ENCODE data around the gene TP53AIP1. TPM values are rescaled to one million over a fixed set of nuclear protein-coding genes. Genes with fewer than 3 reads are reported as not detected.
A peak's percentile ranks its signal among the peaks of the same experiment; 100 is the strongest.

TP53AIP1 gene, protein sequence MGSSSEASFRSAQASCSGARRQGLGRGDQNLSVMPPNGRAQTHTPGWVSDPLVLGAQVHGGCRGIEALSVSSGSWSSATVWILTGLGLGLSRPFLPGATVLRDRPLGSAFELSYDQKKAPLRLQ
- 0.05 TPM in 1 of 2 replicates, not detected in the other for total RNA-seq
- polyA plus RNA-seq (2012): 0.06 TPM

DNA sequence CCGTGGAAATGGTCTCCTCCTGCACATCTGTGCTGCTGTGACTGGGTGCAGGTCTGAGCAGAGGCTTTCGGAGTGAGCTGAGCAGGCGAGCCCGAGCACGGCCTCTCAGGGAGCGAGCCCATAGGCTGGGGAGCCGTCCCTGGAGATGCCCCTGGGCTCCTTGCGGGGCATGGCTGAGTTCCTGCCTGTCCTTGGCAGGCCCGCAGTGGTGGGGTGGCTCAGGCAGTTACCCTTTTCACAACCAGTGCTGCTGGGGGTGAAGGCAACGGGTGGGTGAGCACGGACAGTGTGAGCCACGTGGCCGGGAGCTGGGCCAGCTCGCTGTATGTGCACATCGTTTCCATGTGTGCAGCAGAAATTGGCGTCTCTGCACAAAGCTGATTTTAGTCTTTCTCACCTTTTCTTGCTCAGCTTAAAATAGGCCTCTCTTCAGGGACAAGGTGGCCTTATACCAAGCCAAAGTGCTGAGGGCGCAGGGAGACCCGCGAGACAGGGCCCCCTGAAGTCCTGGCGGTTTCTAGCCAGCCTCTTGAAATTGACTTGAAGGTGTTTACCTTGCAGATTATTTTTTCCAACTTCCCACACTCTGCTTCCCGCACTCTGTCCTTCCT, at the start of gene TP53AIP1:
TP53AIP1 (minus strand) TSS at position 55 of the 611 bp plus-strand sequence. CDS start 5,053 bp downstream, outside the sequence.
- DNase-seq (ENCODE audit: low read depth): no peak

DNA sequence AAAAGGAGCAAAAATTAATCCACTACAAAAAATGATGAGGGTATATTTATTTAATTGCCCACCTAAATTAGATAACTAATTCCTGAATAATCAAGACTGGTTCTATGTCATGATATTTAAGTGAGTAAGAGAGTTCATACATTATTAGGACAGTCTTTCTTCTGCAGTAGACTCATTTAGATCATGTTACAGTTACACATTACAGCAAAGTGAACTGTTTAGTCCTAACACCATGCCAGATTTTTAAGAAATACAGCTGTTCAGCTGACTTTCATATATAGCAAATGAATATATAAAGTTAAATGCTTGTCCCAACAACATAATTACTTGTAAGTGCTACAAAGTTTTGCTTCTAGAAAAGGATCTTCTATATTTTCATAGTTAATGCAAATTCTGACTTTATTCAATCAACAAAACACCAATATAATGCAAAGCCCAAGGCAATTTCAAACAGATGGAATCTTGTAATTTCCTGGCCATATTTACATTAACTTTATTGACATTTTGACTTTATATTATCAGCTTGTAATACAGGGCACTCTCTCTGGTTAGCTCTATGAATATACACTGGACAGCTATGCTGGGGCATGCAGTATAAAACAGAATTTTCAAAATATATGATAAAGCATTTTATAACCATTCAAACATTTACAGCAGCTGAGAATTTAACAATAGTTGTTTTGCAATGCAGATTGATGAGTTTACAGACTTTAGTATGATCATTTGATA, 45.7 kb upstream of the TP53AIP1 start:
- no peak for DNase-seq (ENCODE audit: low read depth)

DNA sequence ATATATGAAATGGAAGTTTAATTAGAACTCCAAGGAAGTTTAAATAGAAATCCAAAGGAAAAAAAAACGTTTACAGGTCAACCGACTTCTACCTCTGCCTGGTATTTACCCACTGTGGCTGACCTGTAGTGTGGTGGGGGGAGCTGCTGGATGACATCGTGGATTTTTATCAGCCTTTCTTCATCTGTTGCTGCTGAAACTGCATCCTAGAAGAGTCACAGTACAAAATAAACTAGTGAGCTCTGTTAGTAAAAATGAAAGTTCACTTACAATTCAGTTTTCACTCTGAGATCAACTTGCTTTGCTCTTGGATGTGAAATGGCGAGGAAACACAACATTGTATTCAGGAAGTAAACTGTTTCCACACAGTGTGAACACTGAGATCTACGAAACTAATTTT, 43.2 kb upstream of the TP53AIP1 start:
- no peak for DNase-seq (ENCODE audit: low read depth)

DNA sequence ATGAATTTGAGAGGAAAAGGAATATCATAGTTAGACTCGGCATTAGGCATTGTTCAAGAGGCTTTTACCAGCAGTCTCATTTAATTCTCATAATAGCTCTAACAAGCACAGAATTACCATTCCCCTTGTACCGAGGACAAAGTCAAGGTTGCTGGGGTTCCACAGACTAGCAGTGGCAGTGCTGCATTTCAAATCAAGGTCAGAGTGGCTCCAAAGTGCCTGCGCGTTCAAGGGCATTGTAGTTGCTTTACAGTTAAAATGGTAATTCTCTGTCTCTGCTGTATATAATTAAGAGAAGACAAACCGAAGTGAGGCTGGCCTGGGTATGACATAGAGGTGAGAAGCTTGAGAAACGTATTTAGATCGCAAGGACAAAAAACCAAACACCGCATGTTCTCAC, 40.4 kb upstream of the TP53AIP1 start:
- no peak for DNase-seq (ENCODE audit: low read depth)

DNA sequence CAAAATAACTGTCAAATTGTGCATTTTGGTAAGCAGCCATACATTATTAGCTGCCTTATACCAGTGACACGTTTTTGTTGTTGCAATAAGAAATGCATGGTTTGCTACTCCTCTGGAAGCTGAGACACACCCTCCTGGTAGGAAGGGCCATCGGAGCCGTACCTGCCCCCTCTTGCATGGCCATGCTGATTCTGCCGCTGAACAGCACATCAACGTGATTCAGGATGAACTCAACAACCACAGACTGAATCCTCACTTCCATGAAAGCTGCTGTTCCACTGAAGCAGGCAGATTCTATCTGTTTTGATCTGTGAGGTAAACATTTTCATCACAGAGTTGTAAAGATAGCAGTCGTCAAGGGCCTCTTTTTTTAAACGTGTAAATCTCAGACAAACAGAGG, 38.6 kb upstream of the TP53AIP1 start:
- DNase-seq (ENCODE audit: low read depth): no peak

DNA sequence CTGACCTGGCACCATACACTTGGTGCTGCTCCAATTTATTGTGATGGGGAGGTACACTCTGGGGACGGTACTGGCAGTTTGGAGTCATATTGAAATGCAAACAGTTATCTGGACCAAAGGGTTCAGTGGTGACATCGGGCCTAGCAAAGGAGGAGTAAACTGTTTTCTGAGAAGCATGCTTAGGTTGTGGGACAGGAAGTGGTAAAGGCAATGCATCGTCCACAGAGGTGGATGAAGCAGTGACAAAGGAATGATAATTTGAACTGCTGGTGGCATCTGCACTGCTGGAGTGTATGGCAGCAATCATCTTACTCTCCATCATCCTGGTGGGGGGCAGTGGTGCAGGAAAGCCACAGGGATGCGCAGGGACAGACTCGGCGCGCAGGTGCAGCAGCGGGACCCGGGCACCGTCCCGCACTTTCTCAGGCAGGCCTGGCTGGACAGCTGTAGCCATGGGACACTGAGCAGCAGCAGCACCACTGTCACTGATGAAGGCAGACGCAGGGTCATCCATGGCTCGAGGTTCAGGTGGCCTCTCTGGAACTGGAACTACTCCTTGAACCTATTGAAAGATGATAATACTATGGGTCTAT, 28.0 kb upstream of the TP53AIP1 start:
- no peak for DNase-seq (ENCODE audit: low read depth)

DNA sequence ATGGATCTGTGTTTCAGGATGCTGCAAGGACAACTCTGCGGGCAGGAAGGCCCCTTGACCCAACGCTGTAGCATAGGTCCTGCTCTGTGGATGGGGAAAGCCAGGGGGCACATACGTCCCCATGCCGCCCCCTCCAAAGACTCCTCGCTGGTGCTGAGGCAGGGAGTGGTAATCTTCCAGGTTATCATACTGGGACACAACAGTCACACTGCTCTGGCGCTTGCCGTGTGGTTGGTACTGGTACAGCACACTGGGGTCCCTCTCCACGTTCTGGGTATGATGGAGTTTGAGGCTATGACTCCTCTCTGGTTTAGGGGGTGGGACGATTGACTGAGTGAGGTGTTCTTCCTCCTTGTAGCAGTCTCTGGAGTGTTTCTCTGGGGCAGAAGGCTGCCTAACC, 26.2 kb upstream of the TP53AIP1 start:
- DNase-seq (ENCODE audit: low read depth): no peak

DNA sequence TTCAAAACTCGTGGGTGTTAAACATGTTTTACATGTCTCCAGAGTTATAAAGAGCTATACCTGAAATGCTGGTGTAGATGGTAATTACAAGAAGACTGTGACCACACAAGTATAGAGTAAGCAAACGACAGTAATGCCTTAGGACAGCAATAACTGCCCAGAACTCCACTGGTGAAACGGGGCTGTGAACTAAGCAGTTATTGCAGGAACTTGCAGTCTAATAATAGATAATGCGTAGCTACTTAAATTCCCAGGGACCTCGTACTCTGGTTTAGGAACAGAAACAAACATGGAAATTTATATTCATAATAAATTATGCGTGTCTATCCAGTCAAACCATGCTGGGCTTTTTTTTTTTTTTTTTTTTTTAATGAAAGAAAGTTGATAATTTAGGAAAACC, 24.9 kb upstream of the TP53AIP1 start:
- no peak for DNase-seq (ENCODE audit: low read depth)

DNA sequence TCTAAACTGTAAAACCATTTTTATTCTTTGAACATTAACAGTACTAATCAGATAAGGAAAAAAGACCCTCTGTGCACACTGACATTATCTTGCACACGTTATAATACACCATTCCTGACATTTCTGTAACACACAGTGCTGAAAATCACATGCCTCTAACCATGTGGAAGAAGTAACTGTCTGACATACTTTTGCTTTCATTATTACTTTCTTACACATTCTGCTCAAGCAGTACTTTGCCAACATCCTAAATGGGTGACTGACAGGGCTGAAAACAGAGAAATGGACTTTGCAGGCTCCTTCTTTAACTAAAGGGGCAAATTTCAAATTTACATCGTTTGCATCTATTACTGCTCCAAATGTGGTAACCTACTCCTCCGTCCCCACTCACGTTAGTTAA, 22.8 kb upstream of the TP53AIP1 start:
- DNase-seq (ENCODE audit: low read depth): no peak

DNA sequence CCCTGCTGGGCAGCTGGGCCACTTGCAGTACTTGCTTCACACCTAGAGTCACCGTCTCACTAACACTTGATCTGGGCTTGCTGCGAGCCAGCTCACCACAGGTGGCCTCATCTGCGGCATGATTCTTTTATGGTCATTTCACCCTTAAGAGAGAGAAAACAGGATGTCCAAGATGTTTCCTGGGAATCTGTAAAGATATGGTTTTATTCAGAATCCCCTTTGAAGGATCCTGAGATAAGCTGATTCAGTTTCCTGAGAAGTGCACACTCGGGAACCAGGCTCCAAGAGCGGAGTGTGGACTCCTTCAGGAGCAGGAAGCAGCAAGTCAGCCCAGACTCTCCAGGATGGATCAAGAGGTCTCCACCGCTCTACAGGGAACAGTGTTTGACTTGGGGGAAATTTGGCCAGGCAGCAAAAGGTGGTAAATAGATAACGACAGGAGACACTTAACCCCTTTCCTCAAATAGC, 21.8 kb upstream of the TP53AIP1 start:
- no peak for DNase-seq (ENCODE audit: low read depth)

DNA sequence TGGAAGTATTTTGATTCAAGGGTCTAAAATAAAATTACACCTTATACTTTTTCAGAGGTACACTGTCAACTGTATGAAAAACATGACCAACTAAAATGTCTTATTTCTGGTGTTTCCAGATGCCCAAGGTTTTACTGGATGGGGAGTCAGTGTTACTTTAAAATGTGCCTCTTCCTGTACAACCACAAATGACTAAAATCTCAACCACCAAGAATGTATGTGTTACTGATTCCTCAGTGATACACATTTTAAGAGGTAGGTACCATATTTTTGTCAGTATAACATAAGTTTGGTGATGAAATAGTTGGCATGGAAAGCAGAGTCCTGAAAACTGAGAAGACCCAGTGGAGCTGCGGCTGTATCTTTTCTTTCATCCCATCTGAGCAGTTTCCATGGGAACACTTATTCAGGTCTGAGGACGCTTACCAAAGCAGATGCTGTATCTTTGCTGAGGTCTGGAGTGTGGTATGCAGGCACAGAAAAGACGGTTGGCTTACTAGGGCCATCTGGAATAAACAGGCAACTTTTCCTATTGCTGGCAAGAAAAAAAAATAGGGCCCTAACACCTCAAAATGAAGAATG, 21.2 kb upstream of the TP53AIP1 start:
- no peak for DNase-seq (ENCODE audit: low read depth)

DNA sequence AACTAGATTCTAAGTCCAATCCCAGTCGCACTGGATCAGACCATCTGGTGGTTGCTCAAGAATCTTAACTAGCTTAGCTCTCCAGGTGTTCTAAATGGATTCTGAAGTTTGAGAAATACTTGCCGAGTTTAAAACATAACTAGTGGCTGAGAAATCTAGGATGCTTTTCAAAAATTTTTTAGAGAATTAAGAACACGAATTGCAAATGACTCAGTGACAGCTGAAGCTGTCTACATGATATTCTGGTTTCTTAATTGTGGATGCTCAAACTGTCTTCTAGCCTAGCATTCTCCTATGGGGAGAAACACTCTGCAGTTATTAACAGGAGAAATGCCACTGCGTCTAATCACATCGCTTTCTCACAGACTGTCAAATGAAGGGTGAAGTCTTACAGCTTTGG, 20.2 kb upstream of the TP53AIP1 start:
- DNase-seq (ENCODE audit: low read depth): peak; percentile 13

DNA sequence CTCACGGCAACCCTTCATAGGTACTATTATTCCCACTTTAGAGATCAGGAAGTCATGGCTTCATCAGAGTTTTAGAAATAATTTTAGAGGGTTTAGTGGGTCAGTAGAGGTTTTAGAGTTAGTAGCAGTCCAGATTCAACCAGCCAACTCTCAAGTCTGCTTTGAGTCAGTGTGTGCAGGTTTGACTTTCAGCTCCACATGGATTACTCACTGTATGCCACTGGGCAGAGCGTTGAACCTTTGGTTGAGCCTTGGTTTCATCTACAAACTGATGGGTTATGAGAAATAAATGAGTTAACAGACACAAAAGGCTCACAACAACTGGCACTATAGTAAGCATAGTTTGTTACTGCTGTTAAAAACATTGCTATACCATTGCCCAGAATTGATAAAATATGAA, 19.0 kb upstream of the TP53AIP1 start:
- no peak for DNase-seq (ENCODE audit: low read depth)

DNA sequence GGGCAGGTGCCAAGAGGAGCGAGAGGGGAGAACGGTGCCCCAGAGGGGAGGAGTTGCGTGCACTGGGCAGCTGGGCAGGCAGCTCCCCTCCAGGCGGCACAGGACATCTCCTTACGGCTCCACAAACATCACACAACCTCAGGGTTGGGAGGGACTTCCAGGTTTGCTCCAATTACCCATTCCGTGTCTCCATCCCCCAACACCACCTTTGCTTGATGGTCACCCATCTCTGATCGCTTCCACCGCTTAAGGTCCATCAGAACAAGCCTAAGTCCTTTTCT, 14.5 kb upstream of the TP53AIP1 start:
- no peak for DNase-seq (ENCODE audit: low read depth)

DNA sequence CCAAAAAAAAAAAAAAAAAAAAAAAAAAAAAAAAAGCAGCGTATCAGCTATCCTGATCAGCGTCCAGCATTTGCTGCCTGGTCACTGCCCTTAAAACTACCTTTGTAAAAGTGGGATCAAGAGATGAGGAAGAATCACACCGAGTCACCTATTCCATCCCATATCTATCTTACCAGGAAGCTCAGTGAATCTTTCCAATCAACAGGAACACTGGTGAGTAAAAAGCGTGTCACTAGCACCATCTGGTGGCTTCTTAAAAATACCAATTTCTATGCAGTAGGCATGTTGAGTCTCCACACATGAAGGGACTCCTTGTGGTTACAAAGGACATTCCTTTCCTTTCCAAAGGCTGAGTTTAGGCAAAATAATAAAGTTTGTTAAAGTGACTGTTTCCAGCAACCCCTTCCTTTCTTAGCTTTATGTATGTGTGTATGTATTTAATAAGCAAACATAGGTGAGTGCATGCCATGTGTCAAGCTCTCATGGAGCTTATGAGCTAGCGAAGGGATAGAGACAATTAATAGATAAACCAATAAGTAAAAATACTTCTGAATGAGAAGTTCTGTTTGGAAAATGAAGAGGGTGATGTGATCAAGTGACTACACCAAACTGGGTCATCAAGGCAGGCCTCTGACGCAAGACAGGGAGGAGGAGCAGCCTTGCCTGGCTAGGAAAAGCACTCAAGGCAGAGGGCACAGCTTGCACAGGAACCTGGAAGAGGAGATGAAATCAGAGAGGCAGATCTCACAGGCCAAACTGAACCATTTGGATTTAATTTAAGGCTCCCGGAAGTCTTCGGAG, 13.9 kb upstream of the TP53AIP1 start:
- DNase-seq (ENCODE audit: low read depth): peak; percentile 79

DNA sequence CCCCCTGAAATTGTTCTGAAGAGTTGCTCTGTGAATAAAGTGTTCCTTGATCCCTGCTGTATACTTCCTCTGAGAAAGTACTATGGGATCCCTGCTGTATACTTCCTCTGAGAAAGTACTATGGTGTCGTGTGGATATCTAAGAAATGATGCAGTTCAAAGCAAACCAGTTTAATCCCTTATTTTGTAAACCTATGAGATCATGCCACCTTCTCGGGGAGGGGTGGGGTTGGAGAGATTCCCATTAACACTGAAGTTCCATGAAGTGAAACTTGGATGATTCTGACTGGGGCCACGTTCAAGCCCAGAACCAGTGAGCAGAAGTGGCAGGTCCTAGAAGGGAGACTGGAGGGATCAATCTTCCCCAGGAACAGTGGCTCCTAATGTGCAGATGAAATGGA, 13.0 kb upstream of the TP53AIP1 start:
- no peak for DNase-seq (ENCODE audit: low read depth)

DNA sequence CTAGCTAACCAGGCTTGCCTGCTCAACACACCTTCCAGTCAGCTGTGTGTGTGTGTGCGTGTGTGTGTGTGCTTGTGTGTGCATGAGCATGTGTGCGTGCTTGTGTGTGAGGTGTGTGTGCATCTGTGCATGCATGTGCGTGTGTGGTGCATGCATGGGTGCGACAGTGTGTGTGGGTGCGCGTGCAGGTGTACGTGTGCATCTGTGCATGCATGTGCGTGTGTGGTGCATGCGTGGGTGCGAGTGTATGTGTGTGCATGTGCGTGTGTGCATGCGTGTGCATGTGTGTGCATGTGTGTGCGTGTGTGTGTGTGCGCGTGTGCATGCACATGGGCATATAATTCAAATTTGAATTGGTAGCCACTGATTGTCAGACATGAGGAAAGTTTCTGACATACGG, 10.5 kb upstream of the TP53AIP1 start:
- no peak for DNase-seq (ENCODE audit: low read depth)

DNA sequence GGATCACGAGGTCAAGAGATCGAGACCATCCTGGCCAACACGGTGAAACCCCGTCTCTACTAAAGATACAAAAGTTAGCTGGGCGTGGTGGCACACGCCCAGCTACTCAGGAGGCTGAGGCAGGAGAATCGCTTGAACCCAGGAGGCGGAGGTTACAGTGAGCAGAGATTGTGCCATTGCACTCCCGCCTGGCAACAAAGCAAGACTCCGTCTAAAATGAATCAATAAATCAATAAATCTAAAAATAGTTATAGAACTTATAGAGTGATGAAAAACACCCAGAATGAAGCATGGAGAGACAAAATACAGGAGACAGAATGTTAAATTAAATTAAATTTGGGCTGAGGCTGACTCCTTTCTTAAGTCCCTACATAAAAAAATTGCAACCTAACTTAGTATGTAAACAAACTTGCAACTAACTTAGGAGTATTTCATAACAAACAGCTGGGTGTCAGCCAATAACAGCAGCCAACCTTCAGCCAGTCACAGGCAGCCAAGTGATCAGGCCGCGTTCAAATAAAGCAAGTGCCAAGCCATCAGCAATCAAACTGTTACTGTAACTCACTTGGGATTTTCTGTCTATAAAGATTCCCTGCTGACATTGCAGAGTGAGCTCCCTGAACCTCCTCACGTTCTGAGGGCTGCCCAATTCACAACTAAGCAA, 7.3 kb upstream of the TP53AIP1 start:
- DNase-seq (ENCODE audit: low read depth): no peak

DNA sequence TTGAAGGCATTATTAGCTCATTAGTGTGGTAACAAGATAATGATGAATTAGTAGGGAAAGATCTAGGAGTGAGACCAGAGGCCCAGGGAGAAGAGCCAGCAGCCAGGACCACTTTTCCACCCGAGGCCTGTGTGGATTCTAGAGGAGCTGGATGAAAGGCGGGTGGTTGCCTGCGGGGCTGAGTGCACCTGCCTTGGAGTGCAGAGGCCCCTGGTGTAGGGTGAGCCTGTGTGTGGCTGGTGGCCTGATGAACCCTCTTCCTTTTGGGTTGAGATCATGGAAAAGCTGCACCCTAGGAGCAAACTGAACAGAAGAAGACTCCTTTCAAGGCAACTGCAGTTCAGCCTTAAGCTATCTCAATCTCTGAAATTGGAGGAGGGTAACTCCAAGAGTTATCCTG, 5.9 kb upstream of the TP53AIP1 start:
- DNase-seq (ENCODE audit: low read depth): peak; percentile 21

DNA sequence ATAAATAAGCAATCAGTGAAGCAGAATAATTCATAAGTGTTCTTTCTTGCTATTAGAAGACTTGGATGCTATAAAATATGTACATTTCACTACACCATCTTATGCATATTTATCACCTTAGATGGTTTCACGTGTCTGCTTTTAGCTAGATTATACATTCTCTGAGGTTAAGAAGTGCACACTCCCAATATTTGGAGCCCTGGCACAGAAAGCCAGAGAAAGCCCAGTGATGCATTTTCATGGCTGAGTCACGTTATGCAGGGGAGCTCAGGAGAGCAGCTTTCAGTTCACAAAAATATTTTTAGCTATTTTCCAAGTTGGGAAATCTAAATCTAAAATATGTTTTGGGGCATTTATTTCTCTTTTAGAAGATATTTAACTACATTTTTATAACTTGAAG, 5.1 kb upstream of the TP53AIP1 start:
- no peak for DNase-seq (ENCODE audit: low read depth)

DNA sequence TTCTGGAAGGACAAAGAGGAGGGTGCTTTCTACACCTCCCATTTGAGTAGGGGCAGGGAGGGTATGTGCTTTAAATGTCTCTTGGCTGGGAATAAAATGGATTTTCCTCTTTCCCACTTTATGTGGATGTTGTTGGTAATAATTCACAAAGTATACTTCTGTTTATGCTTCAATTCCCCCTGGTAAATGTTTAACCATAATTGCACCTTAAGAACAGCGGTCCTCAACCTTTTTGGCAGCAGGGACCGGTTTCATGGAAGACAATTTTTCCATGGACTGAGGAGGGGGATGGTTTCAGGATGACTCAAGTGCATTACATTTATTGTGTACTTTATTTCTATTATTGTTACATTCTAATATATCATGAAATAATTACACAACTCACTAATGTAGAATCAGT, 4.0 kb upstream of the TP53AIP1 start:
- DNase-seq (ENCODE audit: low read depth): no peak

All from myocyte (in vitro differentiated cells).